AG10803 (cell line): ENCODE results near the gene SH3BP5.
A peak's percentile ranks its signal among the peaks of the same experiment; 100 is the strongest.
"Not testable (repeated sequence)": the region's sequence is repeated elsewhere in the genome, so short reads cannot be mapped to it uniquely, and the experiment has no call there.

ENCODE experiments used
- DNase-seq: peaks from one replicate; pipeline ENCODE4 v3.0.0; 2010; ENCODE audit warnings: low read depth
- H3K4me3 ChIP-seq: 2 replicates; pipeline ENCODE4 v1.5.1; 2011; ENCODE audit warnings: mild to moderate bottlenecking, low read length, control low read depth
- TF ChIP-seq, protein P1 (sequence below): conservative IDR thresholded peaks from 2 replicates; pipeline ENCODE4 v1.5.1; 2011; ENCODE audit warnings: mild to moderate bottlenecking, low read length, control low read depth, inconsistent platforms

SH3BP5 gene

DNA sequence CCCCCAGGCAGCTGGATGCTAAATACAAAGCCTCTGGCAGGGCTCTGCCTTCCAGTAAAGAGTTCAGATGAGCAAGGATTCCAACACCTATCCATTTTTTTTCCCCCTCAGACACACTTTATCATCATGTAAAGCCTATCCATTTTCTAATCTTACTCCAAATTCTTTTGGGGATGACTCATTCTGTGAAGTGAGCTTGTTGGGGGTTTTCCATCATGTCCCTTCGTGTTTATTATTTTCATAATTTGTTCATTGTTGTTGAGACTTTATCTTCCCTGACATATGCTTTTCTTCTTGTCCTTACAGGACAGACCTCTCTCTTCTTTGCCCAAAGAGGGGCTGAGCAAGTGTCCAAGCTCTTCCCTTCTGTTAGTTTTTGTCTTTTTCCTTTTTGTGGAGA lies 34.7 kb upstream of the SH3BP5 start:
- H3K4me3 ChIP-seq = no peak overlapping the region
- no peak for DNase-seq
- TF ChIP-seq, protein P1, sequence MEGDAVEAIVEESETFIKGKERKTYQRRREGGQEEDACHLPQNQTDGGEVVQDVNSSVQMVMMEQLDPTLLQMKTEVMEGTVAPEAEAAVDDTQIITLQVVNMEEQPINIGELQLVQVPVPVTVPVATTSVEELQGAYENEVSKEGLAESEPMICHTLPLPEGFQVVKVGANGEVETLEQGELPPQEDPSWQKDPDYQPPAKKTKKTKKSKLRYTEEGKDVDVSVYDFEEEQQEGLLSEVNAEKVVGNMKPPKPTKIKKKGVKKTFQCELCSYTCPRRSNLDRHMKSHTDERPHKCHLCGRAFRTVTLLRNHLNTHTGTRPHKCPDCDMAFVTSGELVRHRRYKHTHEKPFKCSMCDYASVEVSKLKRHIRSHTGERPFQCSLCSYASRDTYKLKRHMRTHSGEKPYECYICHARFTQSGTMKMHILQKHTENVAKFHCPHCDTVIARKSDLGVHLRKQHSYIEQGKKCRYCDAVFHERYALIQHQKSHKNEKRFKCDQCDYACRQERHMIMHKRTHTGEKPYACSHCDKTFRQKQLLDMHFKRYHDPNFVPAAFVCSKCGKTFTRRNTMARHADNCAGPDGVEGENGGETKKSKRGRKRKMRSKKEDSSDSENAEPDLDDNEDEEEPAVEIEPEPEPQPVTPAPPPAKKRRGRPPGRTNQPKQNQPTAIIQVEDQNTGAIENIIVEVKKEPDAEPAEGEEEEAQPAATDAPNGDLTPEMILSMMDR = no peak

DNA sequence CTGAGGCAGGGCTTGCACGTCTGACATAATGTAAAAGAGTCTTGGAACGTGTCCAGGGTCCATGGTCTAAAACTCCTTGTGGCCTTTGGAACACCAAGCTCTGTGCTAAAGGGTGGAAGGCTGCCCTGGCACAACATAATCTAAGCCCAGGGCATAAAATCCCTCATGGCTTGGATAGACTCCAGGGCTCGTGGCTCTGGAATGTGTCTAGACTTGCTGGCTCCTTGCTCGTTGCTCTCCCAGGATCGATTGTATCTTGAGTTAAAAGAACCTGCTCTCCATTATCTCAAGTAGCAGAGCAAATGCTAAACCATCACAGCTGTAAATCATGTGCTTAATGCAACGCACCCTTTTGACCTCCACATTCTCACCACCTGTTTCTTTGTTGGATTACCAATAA lies 31.7 kb upstream of the SH3BP5 start:
- not testable (repeated sequence) for H3K4me3 ChIP-seq
- DNase-seq = peak; percentile 44

DNA sequence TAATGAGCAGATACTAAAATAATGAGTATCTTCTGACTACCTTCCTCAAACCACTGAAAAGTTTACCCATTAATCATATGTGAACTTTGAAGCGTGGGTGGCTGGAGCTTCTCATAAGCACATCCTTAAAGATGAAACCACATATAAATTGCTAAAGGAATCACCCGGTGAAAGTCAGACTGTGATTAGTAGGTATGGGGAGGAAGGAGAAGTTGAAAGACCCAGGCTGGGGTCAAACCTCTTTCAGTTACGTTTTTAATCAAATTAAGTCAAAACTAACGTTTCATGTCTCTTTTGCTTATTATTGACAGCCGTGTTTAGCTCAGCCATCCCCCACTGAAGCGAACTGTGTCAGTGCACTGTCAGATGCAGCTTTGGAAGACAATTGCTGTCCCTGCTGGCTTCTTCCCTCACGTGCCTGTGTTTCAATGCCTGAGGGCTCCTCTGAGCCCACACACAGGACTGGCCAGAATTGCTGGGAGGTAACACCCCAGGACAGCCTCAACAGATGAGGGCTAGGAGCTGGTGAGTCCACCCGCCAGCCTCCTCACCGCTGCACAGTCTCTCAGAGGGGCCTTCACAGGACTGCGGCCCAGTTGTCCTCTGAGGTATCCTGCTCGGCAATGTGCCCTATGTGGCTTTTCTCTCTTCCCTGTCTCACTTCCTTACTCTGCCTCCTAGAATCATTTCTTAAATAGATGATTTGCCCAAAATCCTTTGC lies 29.3 kb upstream of the SH3BP5 start:
- TF ChIP-seq, protein P1 = no peak
- peak; percentile 56 for DNase-seq
- H3K4me3 ChIP-seq = no peak overlapping the region

DNA sequence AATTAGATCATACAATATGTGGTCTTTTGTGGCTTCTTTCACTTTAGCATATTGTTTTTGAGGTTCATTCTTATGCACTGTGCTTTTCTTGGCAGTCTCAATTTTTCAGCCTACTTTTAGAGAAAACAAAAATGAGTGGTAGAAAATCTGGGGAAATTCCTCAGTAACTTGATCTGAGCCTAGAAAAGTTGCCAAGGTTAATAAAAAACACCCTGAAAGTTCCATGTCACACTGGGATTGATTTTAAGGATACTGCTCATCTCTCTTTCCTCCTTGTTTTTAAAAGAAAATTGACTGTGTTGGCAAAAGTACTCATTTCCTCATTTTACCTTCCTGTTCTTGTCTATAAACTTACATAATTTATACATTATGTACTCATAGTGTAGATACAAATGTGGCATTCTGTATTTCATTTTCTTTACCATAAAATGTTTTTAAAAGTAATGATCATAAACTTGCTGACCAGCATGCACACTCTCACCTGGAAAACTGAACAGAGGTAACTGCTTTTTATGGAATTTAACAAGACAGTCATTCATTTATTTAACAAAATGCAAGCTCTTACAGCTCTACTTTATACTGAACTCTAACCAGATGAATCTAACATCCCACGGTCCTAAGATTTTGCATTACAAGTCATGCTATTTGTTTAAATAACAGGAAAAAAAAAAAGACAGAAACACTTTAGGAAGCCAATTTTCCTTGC lies 28.6 kb upstream of the SH3BP5 start:
- H3K4me3 ChIP-seq = no peak overlapping the region
- TF ChIP-seq, protein P1 = no peak
- peak; percentile 57 for DNase-seq

DNA sequence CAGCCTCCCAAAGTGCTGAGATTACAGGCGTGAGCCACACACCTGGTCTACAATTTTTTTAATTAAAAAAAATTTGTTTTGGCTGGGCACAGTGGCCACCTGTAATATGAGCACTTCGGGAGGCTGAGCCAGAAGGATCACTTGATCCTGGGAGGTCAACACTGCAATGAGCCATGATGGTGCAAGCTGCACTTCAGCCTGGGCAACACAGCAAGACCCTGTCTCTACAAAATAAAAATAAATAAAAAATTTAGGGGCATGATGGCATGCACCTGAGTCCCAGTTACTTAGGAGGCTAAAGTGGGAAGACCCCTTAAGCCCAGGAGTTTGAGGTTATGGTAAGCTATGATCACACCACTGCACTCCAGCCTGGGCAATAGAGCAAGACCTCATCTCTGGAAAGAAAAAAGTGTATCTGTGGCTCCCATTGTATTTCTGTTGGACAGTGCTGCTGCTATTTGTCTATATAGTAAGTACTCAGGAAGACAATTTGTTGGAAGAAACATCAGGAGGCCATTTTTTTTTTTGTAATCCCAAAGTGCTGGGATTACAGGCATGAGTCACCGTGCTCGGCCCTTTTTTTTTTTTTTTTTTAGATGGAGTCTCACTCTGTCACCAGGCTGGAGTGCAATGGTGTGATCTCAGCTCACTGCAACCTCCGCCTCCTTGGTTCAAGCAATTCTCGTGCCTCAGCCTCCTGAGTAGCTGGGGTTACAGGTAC lies 27.5 kb upstream of the SH3BP5 start:
- DNase-seq = peak; percentile 12
- no peak overlapping the region for H3K4me3 ChIP-seq
- TF ChIP-seq, protein P1 = no peak

DNA sequence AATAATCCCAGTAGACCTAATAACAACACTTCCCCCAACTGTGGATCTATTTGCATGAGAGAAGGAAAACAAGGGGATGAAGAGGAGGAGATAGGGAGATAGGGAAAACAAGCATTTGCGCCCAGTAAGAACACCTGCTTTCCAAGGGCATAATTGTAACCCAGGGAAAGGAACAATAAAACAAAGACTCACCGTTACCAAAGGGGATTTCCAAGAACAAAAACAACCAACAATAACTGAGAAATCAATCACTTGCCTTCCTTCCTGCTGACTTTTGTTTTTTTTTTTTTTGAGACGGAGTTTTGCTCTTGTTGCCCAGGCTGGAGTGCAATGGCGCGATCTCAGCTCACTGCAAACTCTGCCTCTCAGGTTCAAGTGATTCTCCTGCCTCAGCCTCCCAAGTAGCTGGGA lies 24.3 kb upstream of the SH3BP5 start:
- not testable (repeated sequence) for DNase-seq, H3K4me3 ChIP-seq

DNA sequence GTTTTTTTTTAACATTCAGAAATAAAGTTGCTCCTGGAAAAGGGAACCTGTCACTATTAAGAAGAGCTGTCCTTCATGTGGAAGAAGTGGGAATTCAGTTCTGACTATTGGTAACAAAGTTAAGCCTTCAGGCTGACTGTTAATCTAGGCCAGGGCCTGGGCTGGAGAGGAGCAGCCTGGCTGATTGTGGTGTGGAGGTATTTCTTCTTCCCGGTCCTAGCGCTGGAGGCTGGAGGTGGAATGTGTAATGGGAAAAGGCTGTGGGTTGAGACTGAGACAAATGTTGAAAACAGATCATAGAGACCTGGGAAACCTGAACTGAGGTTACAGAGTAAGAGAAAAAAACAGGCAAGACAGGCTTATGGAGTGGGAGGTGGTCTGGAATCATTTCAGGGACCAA lies 23.8 kb upstream of the SH3BP5 start:
- DNase-seq = peak; percentile 25

More for the DNA sequence above, 23.8 kb upstream of the SH3BP5 start:
- H3K4me3 ChIP-seq = no peak overlapping the region
- TF ChIP-seq, protein P1 = no peak
